GM12864 (cell line): Measurements from ENCODE around the gene PKD1.
A peak's percentile ranks its signal among the peaks of the same experiment; 100 is the strongest.

ENCODE experiments used
- DNase-seq: peaks from one replicate; pipeline ENCODE4 v3.0.0-alpha.2; 2011; ENCODE audit warnings: low read depth
- H3K4me3 ChIP-seq: 2 replicates; pipeline ENCODE4 v1.5.1; 2011; ENCODE audit warnings: mild to moderate bottlenecking, low read depth, low read length, control low read depth
- TF ChIP-seq, protein P1 (sequence below): IDR thresholded peaks from 2 replicates; pipeline ENCODE4 v1.5.1; 2011; ENCODE audit warnings: low read depth, mild to moderate bottlenecking, moderate library complexity, low read length, control low read depth, inconsistent platforms; ENCODE audit errors: missing control alignments

PKD1 gene

GRCh38 chr16:2056077-2056476 lies 79.6 kb downstream of the PKD1 start:
- no peak overlapping the region for H3K4me3 ChIP-seq
- TF ChIP-seq, protein P1, sequence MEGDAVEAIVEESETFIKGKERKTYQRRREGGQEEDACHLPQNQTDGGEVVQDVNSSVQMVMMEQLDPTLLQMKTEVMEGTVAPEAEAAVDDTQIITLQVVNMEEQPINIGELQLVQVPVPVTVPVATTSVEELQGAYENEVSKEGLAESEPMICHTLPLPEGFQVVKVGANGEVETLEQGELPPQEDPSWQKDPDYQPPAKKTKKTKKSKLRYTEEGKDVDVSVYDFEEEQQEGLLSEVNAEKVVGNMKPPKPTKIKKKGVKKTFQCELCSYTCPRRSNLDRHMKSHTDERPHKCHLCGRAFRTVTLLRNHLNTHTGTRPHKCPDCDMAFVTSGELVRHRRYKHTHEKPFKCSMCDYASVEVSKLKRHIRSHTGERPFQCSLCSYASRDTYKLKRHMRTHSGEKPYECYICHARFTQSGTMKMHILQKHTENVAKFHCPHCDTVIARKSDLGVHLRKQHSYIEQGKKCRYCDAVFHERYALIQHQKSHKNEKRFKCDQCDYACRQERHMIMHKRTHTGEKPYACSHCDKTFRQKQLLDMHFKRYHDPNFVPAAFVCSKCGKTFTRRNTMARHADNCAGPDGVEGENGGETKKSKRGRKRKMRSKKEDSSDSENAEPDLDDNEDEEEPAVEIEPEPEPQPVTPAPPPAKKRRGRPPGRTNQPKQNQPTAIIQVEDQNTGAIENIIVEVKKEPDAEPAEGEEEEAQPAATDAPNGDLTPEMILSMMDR: no peak
- DNase-seq: no peak

DNA sequence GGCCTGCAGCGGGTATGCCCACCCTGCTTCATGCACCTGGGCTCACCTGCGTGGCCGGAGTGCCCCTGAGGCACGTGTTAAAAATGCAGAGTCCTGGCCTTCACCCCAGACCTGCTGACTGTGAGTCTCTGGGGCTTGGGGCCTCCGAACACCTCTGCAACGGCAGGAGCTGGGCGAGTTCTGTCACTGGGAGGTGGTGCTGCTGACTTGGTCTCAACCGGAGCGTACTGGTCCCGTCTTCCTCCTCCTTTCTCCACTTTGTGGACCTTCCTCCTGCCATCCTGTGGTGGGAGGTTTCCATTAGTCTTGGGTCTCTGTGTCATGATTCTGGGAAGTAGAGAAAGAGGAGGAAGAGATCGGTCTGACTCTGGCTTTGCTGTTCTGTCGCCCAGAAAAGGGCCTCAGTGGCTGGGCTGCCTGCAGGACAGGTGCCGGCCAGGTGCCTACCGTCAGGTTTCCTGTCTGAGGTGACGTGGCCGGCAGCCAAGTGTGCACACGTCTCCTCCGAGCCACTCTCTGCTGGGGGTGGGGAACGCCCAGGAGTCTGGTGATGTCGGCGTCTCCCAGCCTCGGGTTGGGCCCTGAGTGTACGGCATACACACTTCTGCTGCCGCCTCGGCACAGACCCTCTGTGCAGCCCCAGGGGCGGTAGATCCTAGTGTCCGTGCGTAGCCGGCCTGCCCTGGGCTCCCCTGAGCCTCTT lies 81.0 kb downstream of the PKD1 start:
- DNase-seq: no peak
- TF ChIP-seq, protein P1: no peak

GRCh38 chr16:2053897-2054296 lies 81.8 kb downstream of the PKD1 start:
- TF ChIP-seq, protein P1: no peak

More for the DNA sequence above, 81.0 kb downstream of the PKD1 start:
- H3K4me3 ChIP-seq: no peak overlapping the region

DNA sequence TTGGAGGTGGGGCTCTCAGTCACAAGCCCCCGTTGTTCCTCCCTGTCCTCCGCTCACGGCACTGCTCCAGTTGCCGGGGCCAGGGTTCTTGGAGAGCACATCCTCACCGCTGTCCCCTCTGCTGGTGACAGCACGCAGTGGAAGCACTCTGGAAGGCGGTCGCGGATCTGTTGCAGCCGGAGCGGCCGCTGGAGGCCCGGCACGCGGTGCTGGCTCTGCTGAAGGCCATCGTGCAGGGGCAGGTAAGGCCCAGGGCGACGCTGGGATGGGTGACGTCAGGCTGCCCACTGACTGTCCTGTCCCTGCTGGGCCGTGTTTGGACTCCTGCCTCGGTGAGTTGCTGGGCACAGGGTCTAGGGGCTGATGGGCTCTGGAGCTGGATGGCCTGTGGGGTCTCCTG lies 82.5 kb downstream of the PKD1 start:
- TF ChIP-seq, protein P1: no peak

More at GRCh38 chr16:2053897-2054296, 81.8 kb downstream of the PKD1 start:
- DNase-seq: no peak
- no peak overlapping the region for H3K4me3 ChIP-seq

DNA sequence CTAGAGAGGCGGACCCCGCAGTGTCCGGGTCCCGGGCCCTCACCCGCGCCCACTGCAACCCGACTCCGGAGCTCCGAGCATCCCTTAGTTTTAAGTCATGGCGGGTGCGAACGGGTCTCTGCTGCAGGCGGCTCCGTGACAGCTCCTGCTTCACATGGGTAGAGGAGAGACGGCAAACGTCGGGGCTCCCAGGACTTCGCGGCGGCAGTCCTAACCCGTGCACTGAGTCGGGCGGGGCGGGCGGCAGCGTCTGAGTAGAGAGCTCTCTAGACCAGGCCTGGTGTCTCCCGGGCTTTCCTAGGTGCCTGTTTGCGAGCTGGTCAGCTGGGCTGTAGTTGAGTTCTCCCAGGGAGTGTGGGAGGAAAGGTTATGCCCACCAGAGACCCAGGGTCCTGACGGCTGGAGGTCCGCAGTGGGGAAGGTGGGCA lies 87.6 kb downstream of the PKD1 start:
- TF ChIP-seq, protein P1: no peak
- DNase-seq: no peak

More for the DNA sequence above, 82.5 kb downstream of the PKD1 start:
- no peak overlapping the region for H3K4me3 ChIP-seq
- DNase-seq: no peak

GRCh38 chr16:2047330-2048115 lies 88.2 kb downstream of the PKD1 start, which contains the start of the genes NTHL1 and TSC2:
TSS of gene NTHL1 (minus strand) at chr16:2047834. CDS start at chr16:2047823, 11 bp downstream.
TSS of gene TSC2 (plus strand) at chr16:2047985. CDS start at chr16:2048616, 631 bp downstream.
- H3K4me3 ChIP-seq: peak within 1 kb of the TSS; percentile 79
- DNase-seq: peak; percentile 86
- TF ChIP-seq, protein P1: no peak

More for the DNA sequence above, 87.6 kb downstream of the PKD1 start:
- peak overlapping the region; percentile 79 for H3K4me3 ChIP-seq
